GM21723 (cell line): ENCODE results near the gene GPN3.
"Not testable (repeated sequence)": the region's sequence is repeated elsewhere in the genome, so short reads cannot be mapped to it uniquely, and the experiment has no call there.

Experiments
- ATAC-seq: cut with Tn5 transposase; IDR thresholded peaks from one replicate; pipeline ENCODE4 v1.9.1; 2021; ENCODE audit warnings: mild to moderate bottlenecking, moderate library complexity; ENCODE audit not compliant: unreplicated experiment

GPN3 gene

GRCh38 chr12:110449799-110450497, 18.1 kb downstream of the GPN3 start, which contains the start of gene ARPC3:
Gene ARPC3, minus strand, starts transcription at chr12:110450337. Its CDS starts 77 bp downstream, at chr12:110450260.
- ATAC-seq, result peak; percentile 91

GRCh38 chr12:110444455-110444854, 23.6 kb downstream of the GPN3 start:
- ATAC-seq, result no peak

GRCh38 chr12:110436231-110436630, 31.8 kb downstream of the GPN3 start:
- ATAC-seq, result no peak

GRCh38 chr12:110431957-110432587, 36.0 kb downstream of the GPN3 start:
- ATAC-seq, result no peak

GRCh38 chr12:110429676-110430075, 38.4 kb downstream of the GPN3 start:
- not testable (repeated sequence) for ATAC-seq

- ATAC-seq, result no peak
Measured at GRCh38 chr12:110426406-110426805, 41.7 kb downstream of the GPN3 start.

GRCh38 chr12:110424237-110424636, 43.8 kb downstream of the GPN3 start:
- ATAC-seq, result no peak

- no peak for ATAC-seq
Measured at GRCh38 chr12:110421701-110422100, 46.4 kb downstream of the GPN3 start.

GRCh38 chr12:110421159-110421661, 46.8 kb downstream of the GPN3 start:
- ATAC-seq, result no peak

GRCh38 chr12:110420644-110421043, 47.4 kb downstream of the GPN3 start:
- not testable (repeated sequence) for ATAC-seq

GRCh38 chr12:110417113-110417512, 50.9 kb downstream of the GPN3 start:
- not testable (repeated sequence) for ATAC-seq

GRCh38 chr12:110410086-110410485, 58.0 kb downstream of the GPN3 start:
- ATAC-seq, result not testable (repeated sequence)

- not testable (repeated sequence) for ATAC-seq
Measured at GRCh38 chr12:110405126-110405662, 62.9 kb downstream of the GPN3 start.

- ATAC-seq, result no peak
Measured at GRCh38 chr12:110403976-110404682, 63.9 kb downstream of the GPN3 start.

- peak; percentile 85 for ATAC-seq
Measured at GRCh38 chr12:110403146-110403975, 64.7 kb downstream of the GPN3 start, which contains the start of gene ANAPC7. Gene ANAPC7, minus strand, starts transcription at chr12:110403708. Its CDS starts 81 bp downstream, at chr12:110403627.
